WTC11 (cell line): ENCODE results near the gene SGMS1. TPM values are rescaled to one million over a fixed set of nuclear protein-coding genes. Genes with fewer than 3 reads are reported as not detected.

Source experiments
- ATAC-seq: fragments of 200-7000 bp; cut with Tn5 transposase; 2 replicates; pipeline ENCODE4 v1.10.0; 2021; ENCODE audit warnings: mild to moderate bottlenecking, moderate library complexity
- CTCF ChIA-PET: fragments of 300-600 bp; sonication (Branson Sonifier 250); formaldehyde crosslinking; loops from one replicate; lab custom pipeline; 2021; ENCODE audit warnings: antibody characterized with exemption; lab: Charles Lee
- POLR2A ChIA-PET: fragments of 350-600 bp; sonication (Branson Sonifier 250); formaldehyde crosslinking; loops from one replicate; lab custom pipeline; 2021; ENCODE audit warnings: antibody characterized with exemption; lab: Charles Lee
- DNase-seq: peaks from one replicate; pipeline ENCODE4 v3.0.0; 2021; ENCODE audit warnings: low spot score
- H3K27ac Mint-ChIP-seq: 2 replicates; pipeline ENCODE4 v1.8.0; 2021; ENCODE audit warnings: mixed read lengths
- H3K27me3 Mint-ChIP-seq: 2 replicates; pipeline ENCODE4 v1.8.0; 2021; ENCODE audit warnings: low read depth, mild to moderate bottlenecking, moderate library complexity, mixed read lengths
- H3K36me3 Mint-ChIP-seq: 2 replicates; pipeline ENCODE4 v1.8.0; 2021; ENCODE audit warnings: mixed read lengths
- H3K4me1 Mint-ChIP-seq: 2 replicates; pipeline ENCODE4 v1.8.0; 2022; ENCODE audit warnings: mixed read lengths
- H3K4me3 Mint-ChIP-seq: 2 replicates; pipeline ENCODE4 v1.8.0; 2021; ENCODE audit warnings: mild to moderate bottlenecking, moderate library complexity, mixed read lengths
- H3K9me3 Mint-ChIP-seq: 2 replicates; pipeline ENCODE4 v1.8.0; 2021; ENCODE audit warnings: mixed read lengths
- NR1H2 ChIP-seq: sonication (generic); formaldehyde crosslinking; IDR thresholded peaks from 2 replicates; pipeline ENCODE4 v1.9.0; 2021; ENCODE audit warnings: mild to moderate bottlenecking, moderate library complexity, missing genetic modification reagents
- PREB ChIP-seq: sonication (generic); formaldehyde crosslinking; IDR thresholded peaks from 2 replicates; pipeline ENCODE4 v1.8.1; 2022; ENCODE audit warnings: mild to moderate bottlenecking, missing genetic modification reagents, moderate library complexity, borderline replicate concordance
- RORB ChIP-seq: fragments of 250-450 bp; sonication (Bioruptor Pico); IDR thresholded peaks from 2 replicates; pipeline ENCODE4 v1.9.0; 2021; ENCODE audit warnings: mild to moderate bottlenecking
- SMAD3 ChIP-seq: sonication (generic); formaldehyde crosslinking; IDR thresholded peaks from 2 replicates; pipeline ENCODE4 v1.8.0; 2022; ENCODE audit warnings: missing genetic modification reagents, mild to moderate bottlenecking, borderline replicate concordance
- SMAD4 ChIP-seq: sonication (generic); formaldehyde crosslinking; IDR thresholded peaks from 2 replicates; pipeline ENCODE4 v1.8.0; 2022; ENCODE audit warnings: mild to moderate bottlenecking, missing genetic modification reagents
- ZNF263 ChIP-seq: sonication (generic); formaldehyde crosslinking; IDR thresholded peaks from 2 replicates; pipeline ENCODE4 v1.8.1; 2022; ENCODE audit warnings: low read depth, mild to moderate bottlenecking, moderate library complexity, missing genetic modification reagents
- ZNF416 ChIP-seq: fragments of 250-450 bp; sonication (Bioruptor Pico); IDR thresholded peaks from 2 replicates; pipeline ENCODE4 v1.9.0; 2021; ENCODE audit warnings: mild to moderate bottlenecking, inconsistent platforms
- ZNF671 ChIP-seq: fragments of 250-450 bp; sonication (Bioruptor Pico); IDR thresholded peaks from 2 replicates; pipeline ENCODE4 v1.8.0; 2021; ENCODE audit warnings: mild to moderate bottlenecking
- total RNA-seq: library from RNA; stranded (reverse); gene quantifications from 3 replicates; pipeline ENCODE4 v1.2.3, GENCODE V29; 2021
- TF ChIP-seq, protein P1 (sequence below): sonication (generic); formaldehyde crosslinking; IDR thresholded peaks from 2 replicates; pipeline ENCODE4 v1.8.1; 2023; ENCODE audit warnings: mild to moderate bottlenecking, missing genetic modification reagents, borderline replicate concordance
- TF ChIP-seq, protein P2 (sequence below): fragments of 200-600 bp; IDR thresholded peaks from 2 replicates; pipeline ENCODE4 v1.8.0; 2022; ENCODE audit warnings: antibody characterized with exemption
- TF ChIP-seq, protein P3 (sequence below): sonication (generic); formaldehyde crosslinking; IDR thresholded peaks from 2 replicates; pipeline ENCODE4 v1.8.1; 2022; ENCODE audit warnings: missing genetic modification reagents, borderline replicate concordance
- TF ChIP-seq, protein P4 (sequence below): fragments of 250-450 bp; sonication (Bioruptor Pico); IDR thresholded peaks from 2 replicates; pipeline ENCODE4 v2.1.2; 2022; ENCODE audit warnings: mild to moderate bottlenecking, moderate library complexity

SGMS1 gene
- total RNA-seq, 1 experiment from 2014 or later = 13.2 TPM

- Mint-ChIP-seq H3K36me3 (no peaks in the 10 kb centered on the region), H3K27ac (no peak overlapping the region)
- no peak for ATAC-seq
- no peak for TF ChIP-seq SMAD3 (CRISPR knock-in tag)
- TF ChIP-seq, protein P1, sequence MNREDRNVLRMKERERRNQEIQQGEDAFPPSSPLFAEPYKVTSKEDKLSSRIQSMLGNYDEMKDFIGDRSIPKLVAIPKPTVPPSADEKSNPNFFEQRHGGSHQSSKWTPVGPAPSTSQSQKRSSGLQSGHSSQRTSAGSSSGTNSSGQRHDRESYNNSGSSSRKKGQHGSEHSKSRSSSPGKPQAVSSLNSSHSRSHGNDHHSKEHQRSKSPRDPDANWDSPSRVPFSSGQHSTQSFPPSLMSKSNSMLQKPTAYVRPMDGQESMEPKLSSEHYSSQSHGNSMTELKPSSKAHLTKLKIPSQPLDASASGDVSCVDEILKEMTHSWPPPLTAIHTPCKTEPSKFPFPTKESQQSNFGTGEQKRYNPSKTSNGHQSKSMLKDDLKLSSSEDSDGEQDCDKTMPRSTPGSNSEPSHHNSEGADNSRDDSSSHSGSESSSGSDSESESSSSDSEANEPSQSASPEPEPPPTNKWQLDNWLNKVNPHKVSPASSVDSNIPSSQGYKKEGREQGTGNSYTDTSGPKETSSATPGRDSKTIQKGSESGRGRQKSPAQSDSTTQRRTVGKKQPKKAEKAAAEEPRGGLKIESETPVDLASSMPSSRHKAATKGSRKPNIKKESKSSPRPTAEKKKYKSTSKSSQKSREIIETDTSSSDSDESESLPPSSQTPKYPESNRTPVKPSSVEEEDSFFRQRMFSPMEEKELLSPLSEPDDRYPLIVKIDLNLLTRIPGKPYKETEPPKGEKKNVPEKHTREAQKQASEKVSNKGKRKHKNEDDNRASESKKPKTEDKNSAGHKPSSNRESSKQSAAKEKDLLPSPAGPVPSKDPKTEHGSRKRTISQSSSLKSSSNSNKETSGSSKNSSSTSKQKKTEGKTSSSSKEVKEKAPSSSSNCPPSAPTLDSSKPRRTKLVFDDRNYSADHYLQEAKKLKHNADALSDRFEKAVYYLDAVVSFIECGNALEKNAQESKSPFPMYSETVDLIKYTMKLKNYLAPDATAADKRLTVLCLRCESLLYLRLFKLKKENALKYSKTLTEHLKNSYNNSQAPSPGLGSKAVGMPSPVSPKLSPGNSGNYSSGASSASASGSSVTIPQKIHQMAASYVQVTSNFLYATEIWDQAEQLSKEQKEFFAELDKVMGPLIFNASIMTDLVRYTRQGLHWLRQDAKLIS (CRISPR knock-in tag) = no peak
- TF ChIP-seq ZNF263 (CRISPR knock-in tag) = no peak
- TF ChIP-seq SMAD4 (CRISPR knock-in tag) = no peak
- TF ChIP-seq ZNF671 (CRISPR knock-in tag) = no peak
- TF ChIP-seq, protein P2, sequence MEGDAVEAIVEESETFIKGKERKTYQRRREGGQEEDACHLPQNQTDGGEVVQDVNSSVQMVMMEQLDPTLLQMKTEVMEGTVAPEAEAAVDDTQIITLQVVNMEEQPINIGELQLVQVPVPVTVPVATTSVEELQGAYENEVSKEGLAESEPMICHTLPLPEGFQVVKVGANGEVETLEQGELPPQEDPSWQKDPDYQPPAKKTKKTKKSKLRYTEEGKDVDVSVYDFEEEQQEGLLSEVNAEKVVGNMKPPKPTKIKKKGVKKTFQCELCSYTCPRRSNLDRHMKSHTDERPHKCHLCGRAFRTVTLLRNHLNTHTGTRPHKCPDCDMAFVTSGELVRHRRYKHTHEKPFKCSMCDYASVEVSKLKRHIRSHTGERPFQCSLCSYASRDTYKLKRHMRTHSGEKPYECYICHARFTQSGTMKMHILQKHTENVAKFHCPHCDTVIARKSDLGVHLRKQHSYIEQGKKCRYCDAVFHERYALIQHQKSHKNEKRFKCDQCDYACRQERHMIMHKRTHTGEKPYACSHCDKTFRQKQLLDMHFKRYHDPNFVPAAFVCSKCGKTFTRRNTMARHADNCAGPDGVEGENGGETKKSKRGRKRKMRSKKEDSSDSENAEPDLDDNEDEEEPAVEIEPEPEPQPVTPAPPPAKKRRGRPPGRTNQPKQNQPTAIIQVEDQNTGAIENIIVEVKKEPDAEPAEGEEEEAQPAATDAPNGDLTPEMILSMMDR = no peak
- no peak for TF ChIP-seq NR1H2 (CRISPR knock-in tag)
- TF ChIP-seq ZNF416 = no peak
- no peak for TF ChIP-seq PREB (CRISPR knock-in tag)
- TF ChIP-seq, all 79 proteins: peak for 0
- POLR2A ChIA-PET = no interaction called here
- no peak overlapping the region for H3K4me3 Mint-ChIP-seq
- no peak for DNase-seq
- H3K4me1 Mint-ChIP-seq = peaks cover 32% of the 10 kb centered on the region
- no peaks in the 10 kb centered on the region for H3K27me3 Mint-ChIP-seq
- CTCF ChIA-PET = interaction anchor here (1.2 kb wide), 1 partner anchor 17 kb away, joined by 3 read pairs; no protein-coding TSS in a partner anchor
- no peaks in the 10 kb centered on the region for H3K9me3 Mint-ChIP-seq
These were observed 238.9 kb downstream of the SGMS1 start for GRCh38 chr10:50384898-50385297.

DNA sequence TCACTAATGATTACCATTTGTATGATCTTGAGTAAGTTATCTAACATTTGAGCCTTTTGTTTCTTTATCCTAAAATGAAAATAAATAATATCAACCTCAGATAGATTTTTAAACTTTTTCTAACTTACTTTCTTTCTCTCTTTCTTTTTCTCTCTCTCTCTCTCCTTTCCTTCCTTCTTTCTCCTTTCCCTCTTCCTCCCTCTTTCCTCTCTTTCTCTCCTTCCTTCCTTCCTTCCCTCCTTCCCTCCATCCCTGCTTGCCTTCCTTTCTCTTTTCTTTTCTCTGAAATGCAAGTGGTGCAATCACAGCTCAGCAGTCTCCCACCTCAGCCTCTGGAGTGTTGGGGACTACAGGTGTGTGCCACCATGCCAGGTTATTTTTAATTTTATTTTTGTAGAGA lies 239.5 kb downstream of the SGMS1 start:
- ATAC-seq (no peak), DNase-seq (no peak)
- TF ChIP-seq RORB (CRISPR knock-in tag) = no peak
- TF ChIP-seq, protein P3, sequence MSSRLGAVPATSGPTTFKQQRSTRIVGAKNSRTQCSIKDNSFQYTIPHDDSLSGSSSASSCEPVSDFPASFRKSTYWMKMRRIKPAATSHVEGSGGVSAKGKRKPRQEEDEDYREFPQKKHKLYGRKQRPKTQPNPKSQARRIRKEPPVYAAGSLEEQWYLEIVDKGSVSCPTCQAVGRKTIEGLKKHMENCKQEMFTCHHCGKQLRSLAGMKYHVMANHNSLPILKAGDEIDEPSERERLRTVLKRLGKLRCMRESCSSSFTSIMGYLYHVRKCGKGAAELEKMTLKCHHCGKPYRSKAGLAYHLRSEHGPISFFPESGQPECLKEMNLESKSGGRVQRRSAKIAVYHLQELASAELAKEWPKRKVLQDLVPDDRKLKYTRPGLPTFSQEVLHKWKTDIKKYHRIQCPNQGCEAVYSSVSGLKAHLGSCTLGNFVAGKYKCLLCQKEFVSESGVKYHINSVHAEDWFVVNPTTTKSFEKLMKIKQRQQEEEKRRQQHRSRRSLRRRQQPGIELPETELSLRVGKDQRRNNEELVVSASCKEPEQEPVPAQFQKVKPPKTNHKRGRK (CRISPR knock-in tag) = 0 out of 2 replicates have a peak, but pooled peaks have one; percentile 45
- TF ChIP-seq, protein P4, sequence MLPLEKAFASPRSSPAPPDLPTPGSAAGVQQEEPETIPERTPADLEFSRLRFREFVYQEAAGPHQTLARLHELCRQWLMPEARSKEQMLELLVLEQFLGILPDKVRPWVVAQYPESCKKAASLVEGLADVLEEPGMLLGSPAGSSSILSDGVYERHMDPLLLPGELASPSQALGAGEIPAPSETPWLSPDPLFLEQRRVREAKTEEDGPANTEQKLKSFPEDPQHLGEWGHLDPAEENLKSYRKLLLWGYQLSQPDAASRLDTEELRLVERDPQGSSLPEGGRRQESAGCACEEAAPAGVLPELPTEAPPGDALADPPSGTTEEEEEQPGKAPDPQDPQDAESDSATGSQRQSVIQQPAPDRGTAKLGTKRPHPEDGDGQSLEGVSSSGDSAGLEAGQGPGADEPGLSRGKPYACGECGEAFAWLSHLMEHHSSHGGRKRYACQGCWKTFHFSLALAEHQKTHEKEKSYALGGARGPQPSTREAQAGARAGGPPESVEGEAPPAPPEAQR (CRISPR knock-in tag) = no peak
- no peaks in the 10 kb centered on the region for H3K9me3 Mint-ChIP-seq
- CTCF ChIA-PET = no interaction called here
- POLR2A ChIA-PET = no interaction called here
- no peaks in the 10 kb centered on the region for H3K36me3 Mint-ChIP-seq
- H3K27me3 Mint-ChIP-seq = no peaks in the 10 kb centered on the region
- no peak overlapping the region for H3K4me3 Mint-ChIP-seq
- no peak overlapping the region for H3K27ac Mint-ChIP-seq
- peaks cover 32% of the 10 kb centered on the region for H3K4me1 Mint-ChIP-seq
